ENCODE data around the gene NMUR1. TPM values are rescaled to one million over a fixed set of nuclear protein-coding genes. Genes with fewer than 3 reads are reported as not detected.

The NMUR1 gene
- total and polyA plus RNA-seq, 7 experiments from 2014 or later = 0.72 to 7.0 (median 1.4) TPM; not detected in 4

GRCh38 chr2:231476920-231477319 lies 53.3 kb downstream of the NMUR1 start:
- H3K27ac Mint-ChIP-seq = no peak overlapping the region
- peaks cover 0 to 2% (median 0%) of the 10 kb centered on the region in 5 donors for H3K27me3 Mint-ChIP-seq
- H3K36me3 Mint-ChIP-seq = peaks cover 0 to 7% (median 0%) of the 10 kb centered on the region in 5 donors
- Histone ChIP-seq H3K4me3 (ENCODE audit: low read length) (no peak overlapping the region), H3K27ac (ENCODE audit: low read depth, low read length) (no peak overlapping the region), H3K27me3 (ENCODE audit: control insufficient read depth in 2 of 2, insufficient read depth in 2 of 2, low read length in 2 of 2) (no peaks in the 10 kb centered on the region), H3K9me3 (ENCODE audit: control insufficient read depth in 2 of 3, low read length in 3 of 3) (no peaks in the 10 kb centered on the region), H3K4me1 (ENCODE audit: control insufficient read depth in 2 of 2, insufficient read depth in 2 of 2, low read length in 2 of 2) (no peaks in the 10 kb centered on the region), H3K36me3 (ENCODE audit: control insufficient read depth in 2 of 3, insufficient read depth in 3 of 3, low read length in 3 of 3) (no peaks in the 10 kb centered on the region)
- CTCF ChIA-PET = interaction anchor here (0.8 kb wide), 1 partner anchor 81 kb away, joined by 3 read pairs; no protein-coding TSS in a partner anchor
- intact Hi-C loops (cut with micrococcal nuclease) = no loop called here
- H3K9me3 Mint-ChIP-seq = no peaks in the 10 kb centered on the region
- H3K4me3 Mint-ChIP-seq = no peak overlapping the region
- DNase-seq = no peak
- peaks cover 0 to 3% (median 0%) of the 10 kb centered on the region in 7 donors for H3K4me1 Mint-ChIP-seq
- no peak for ATAC-seq
- POLR2A ChIA-PET = interaction anchor here (3.6 kb wide), 1 partner anchor 12 kb away, joined by 22 read pairs; the partner anchor contains the start of gene NCL

DNA sequence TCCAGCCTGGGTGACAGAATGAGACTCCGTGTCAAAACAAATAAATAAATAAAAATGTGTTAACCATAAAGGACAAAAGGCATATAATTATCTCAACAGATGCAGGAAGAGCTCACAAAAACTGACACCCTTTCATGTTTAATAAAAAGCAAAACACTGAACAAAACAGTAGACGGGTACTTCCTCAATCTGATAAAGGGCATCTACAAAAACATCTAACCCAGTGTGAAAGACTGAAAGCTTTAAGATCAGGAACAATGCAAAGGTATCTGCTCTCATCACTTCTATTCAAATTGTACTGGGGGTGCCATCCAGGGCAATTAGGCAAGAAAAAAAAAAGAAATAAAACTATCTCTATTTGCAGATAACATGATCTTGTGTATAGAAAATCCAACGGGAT lies 54.3 kb downstream of the NMUR1 start:
- no peaks in the 10 kb centered on the region for H3K4me1 ChIP-seq (ENCODE audit: control insufficient read depth in 2 of 2, insufficient read depth in 2 of 2, low read length in 2 of 2)
- no peak overlapping the region for H3K4me3 ChIP-seq (ENCODE audit: low read length)
- ATAC-seq (no peak), DNase-seq (no peak)
- Mint-ChIP-seq H3K27ac (no peak overlapping the region), H3K4me1 (peaks cover 0 to 2% (median 0%) of the 10 kb centered on the region in 7 donors), H3K9me3 (no peaks in the 10 kb centered on the region), H3K36me3 (peaks cover 0 to 7% (median 0%) of the 10 kb centered on the region in 5 donors), H3K27me3 (peaks cover 0 to 2% (median 0%) of the 10 kb centered on the region in 5 donors), H3K4me3 (no peak overlapping the region)
- no peaks in the 10 kb centered on the region for H3K27me3 ChIP-seq (ENCODE audit: control insufficient read depth in 2 of 2, insufficient read depth in 2 of 2, low read length in 2 of 2)
- H3K9me3 ChIP-seq (ENCODE audit: control insufficient read depth in 2 of 3, low read length in 3 of 3) = no peaks in the 10 kb centered on the region
- no peak overlapping the region for H3K27ac ChIP-seq (ENCODE audit: low read depth, low read length)
- CTCF ChIA-PET = interaction anchor here (0.7 kb wide), 1 partner anchor 134 kb away, joined by 3 read pairs; no protein-coding TSS in a partner anchor
- intact Hi-C loops (cut with micrococcal nuclease) = no loop called here
- POLR2A ChIA-PET = interaction anchor here (3.6 kb wide), 1 partner anchor 11 kb away, joined by 22 read pairs; the partner anchor contains the start of gene NCL
- H3K36me3 ChIP-seq (ENCODE audit: control insufficient read depth in 2 of 3, insufficient read depth in 3 of 3, low read length in 3 of 3) = no peaks in the 10 kb centered on the region

Other genes with a start within 250 kb of the NMUR1 start
- 1 to 10 TPM in 2 of 5 experiments, under 1 TPM in 2, not detected in 1; 0.24 to 5.6 (median 0.95) TPM for gene B3GNT7, start 134.7 kb downstream of the NMUR1 start, total RNA-seq
- not detected for gene B3GNT7, start 134.7 kb downstream of the NMUR1 start, polyA plus RNA-seq
- gene NCL, start 66.0 kb downstream of the NMUR1 start, total RNA-seq = 100 to 1,000 TPM; 411 to 647 (median 426) TPM
- 100 to 1,000 TPM; 470 to 662 TPM for gene NCL, start 66.0 kb downstream of the NMUR1 start, polyA plus RNA-seq
- gene TEX44, start 62.4 kb upstream of the NMUR1 start, total RNA-seq = not detected
- not detected for gene TEX44, start 62.4 kb upstream of the NMUR1 start, polyA plus RNA-seq
- gene PTMA, start 178.1 kb upstream of the NMUR1 start, total RNA-seq = 1,000 to 10,000 TPM; 1,211 to 1,988 (median 1,290) TPM
- gene PTMA, start 178.1 kb upstream of the NMUR1 start, polyA plus RNA-seq = 1,000 to 10,000 TPM; 1,543 to 2,051 TPM

Data from naive thymus-derived CD4-positive, alpha-beta T cell (primary cell).